Measurements from ENCODE around the gene ADAMTSL3. TPM values are rescaled to one million over a fixed set of nuclear protein-coding genes. Genes with fewer than 3 reads are reported as not detected.

Gene ADAMTSL3
- total and polyA plus RNA-seq, 7 donors, result 0.60 to 40.7 (median 32.6) TPM; not detected in 1

DNA sequence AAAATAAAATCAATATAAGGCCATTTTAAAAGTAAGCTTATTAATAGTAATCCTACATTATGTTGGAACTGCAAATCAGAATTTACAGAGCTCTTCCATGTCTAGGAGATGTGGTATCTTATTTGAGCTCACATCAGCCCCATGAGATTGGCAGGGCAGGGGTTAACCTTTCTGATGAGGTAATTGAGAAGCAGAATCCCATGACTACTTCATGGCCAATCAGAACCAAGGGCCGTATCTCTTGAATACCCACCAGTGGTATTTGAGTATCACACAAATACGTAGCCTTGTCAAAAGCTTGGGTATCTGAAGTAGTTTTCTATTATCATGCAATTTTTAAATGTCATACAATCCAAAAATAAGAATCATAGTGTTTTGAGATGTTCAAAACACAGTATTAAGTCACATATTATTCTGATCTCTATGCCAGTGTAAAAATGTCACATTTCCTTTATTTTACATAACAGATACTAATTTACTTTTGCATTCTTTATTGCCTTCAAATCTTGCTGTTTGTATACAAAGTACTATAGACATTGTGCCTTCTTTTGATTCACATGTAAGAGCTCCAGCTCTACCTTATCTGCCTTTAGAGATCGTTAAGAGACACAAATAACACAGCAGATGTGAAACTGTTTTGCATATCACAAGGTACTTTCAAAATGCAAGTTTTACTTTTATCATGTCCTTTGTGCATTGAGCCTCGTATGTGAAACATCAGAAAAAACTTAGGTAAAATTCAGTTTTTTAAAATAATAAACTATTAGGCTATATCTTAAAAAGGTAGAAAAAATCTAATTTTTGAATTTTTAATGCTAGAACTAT is 329.9 kb downstream of the ADAMTSL3 start:
- Histone ChIP-seq H3K36me3 (peaks cover 0 to 28% (median 0%) of the 10 kb centered on the region in 4 donors), H3K27me3 (no peaks in the 10 kb centered on the region), H3K4me1 (peaks cover 0 to 12% (median 0%) of the 10 kb centered on the region in 4 donors), H3K27ac (peak overlapping the region in 1 of 4 donors; percentile 11), H3K9me3 (no peaks in the 10 kb centered on the region), H3K4me3 (no peak overlapping the region)
- DNase-seq, result no peak
- TF ChIP-seq POLR2AphosphoS5 (IDR thresholded peaks at IDR 0.05) (no peak), EP300 (IDR thresholded peaks at IDR 0.05) (no peak), POLR2A (IDR thresholded peaks at IDR 0.05) (no peak)
- TF ChIP-seq, protein P1, sequence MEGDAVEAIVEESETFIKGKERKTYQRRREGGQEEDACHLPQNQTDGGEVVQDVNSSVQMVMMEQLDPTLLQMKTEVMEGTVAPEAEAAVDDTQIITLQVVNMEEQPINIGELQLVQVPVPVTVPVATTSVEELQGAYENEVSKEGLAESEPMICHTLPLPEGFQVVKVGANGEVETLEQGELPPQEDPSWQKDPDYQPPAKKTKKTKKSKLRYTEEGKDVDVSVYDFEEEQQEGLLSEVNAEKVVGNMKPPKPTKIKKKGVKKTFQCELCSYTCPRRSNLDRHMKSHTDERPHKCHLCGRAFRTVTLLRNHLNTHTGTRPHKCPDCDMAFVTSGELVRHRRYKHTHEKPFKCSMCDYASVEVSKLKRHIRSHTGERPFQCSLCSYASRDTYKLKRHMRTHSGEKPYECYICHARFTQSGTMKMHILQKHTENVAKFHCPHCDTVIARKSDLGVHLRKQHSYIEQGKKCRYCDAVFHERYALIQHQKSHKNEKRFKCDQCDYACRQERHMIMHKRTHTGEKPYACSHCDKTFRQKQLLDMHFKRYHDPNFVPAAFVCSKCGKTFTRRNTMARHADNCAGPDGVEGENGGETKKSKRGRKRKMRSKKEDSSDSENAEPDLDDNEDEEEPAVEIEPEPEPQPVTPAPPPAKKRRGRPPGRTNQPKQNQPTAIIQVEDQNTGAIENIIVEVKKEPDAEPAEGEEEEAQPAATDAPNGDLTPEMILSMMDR (IDR thresholded peaks at IDR 0.05), result no peak
- 29 to 52% methylated on average over 4 of the region's 4 CpGs for WGBS, 2 donors
- intact Hi-C loops (cut with DNase I), result no loop called here

DNA sequence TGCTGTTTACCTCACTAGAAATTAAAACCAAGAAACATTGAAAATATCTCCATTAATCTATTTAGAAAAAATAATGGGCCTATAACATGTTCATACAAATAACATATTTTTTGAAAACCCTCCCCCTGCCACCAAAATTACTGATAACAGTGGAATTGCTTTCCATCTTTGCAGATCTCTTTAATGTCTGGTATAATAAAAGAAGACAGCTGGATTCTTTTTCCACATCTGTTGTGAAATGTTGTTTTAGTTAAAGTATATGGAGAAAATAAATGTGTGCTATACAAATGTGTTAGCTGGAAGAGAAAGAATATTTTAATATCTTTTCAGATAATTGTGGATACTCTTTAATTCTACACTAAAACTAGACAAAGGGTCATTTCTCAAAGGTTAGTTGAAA is 330.7 kb downstream of the ADAMTSL3 start:
- peaks cover 0 to 12% (median 0%) of the 10 kb centered on the region in 4 donors for H3K4me1 ChIP-seq
- intact Hi-C loops (cut with DNase I), result no loop called here
- no peaks in the 10 kb centered on the region for H3K27me3 ChIP-seq
- H3K9me3 ChIP-seq, result no peaks in the 10 kb centered on the region
- DNase-seq, result no peak
- peaks cover 0 to 28% (median 0%) of the 10 kb centered on the region in 4 donors for H3K36me3 ChIP-seq
- H3K27ac ChIP-seq, result no peak overlapping the region
- no peak for TF ChIP-seq POLR2A (IDR thresholded peaks at IDR 0.05)
- no peak for TF ChIP-seq POLR2AphosphoS5 (IDR thresholded peaks at IDR 0.05)
- TF ChIP-seq, protein P1 (IDR thresholded peaks at IDR 0.05), result no peak
- no peak for TF ChIP-seq EP300 (IDR thresholded peaks at IDR 0.05)
- H3K4me3 ChIP-seq, result no peak overlapping the region

DNA sequence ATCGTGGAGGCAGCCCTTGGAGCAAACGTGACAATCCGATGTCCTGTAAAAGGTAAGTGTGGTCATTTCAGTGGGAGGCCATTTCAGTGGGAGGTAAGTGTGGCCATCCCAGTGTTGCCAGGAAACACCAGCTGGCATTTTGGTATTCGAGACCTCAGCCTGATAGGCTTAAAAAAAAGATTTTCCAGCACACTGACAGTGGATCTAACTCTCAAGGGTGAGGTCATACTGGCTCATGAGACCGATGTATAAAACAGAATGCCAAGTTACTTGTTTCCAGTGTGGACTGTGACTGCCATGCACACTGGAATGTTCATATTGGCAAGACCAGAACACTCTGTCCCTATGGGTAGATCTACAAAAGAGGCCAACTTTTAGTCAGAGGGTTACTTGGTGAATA is 337.2 kb downstream of the ADAMTSL3 start:
- Histone ChIP-seq H3K27ac (peak overlapping the region in 1 of 4 donors; percentile 38), H3K27me3 (no peaks in the 10 kb centered on the region), H3K4me3 (no peak overlapping the region), H3K4me1 (peaks cover 0 to 5% (median 0%) of the 10 kb centered on the region in 4 donors), H3K36me3 (peaks cover 0 to 27% (median 3%) of the 10 kb centered on the region in 4 donors), H3K9me3 (no peaks in the 10 kb centered on the region)
- intact Hi-C loops (cut with DNase I), result no loop called here
- 77 to 88% methylated on average over 5 of the region's 5 CpGs for WGBS, 2 donors
- no peak for DNase-seq
- TF ChIP-seq EP300 (IDR thresholded peaks at IDR 0.05) (peak in 1 of 4 donors; percentile 48), POLR2AphosphoS5 (IDR thresholded peaks at IDR 0.05) (peak in 1 of 4 donors; percentile 15), POLR2A (IDR thresholded peaks at IDR 0.05) (no peak)
- TF ChIP-seq, protein P1 (IDR thresholded peaks at IDR 0.05), result no peak

DNA sequence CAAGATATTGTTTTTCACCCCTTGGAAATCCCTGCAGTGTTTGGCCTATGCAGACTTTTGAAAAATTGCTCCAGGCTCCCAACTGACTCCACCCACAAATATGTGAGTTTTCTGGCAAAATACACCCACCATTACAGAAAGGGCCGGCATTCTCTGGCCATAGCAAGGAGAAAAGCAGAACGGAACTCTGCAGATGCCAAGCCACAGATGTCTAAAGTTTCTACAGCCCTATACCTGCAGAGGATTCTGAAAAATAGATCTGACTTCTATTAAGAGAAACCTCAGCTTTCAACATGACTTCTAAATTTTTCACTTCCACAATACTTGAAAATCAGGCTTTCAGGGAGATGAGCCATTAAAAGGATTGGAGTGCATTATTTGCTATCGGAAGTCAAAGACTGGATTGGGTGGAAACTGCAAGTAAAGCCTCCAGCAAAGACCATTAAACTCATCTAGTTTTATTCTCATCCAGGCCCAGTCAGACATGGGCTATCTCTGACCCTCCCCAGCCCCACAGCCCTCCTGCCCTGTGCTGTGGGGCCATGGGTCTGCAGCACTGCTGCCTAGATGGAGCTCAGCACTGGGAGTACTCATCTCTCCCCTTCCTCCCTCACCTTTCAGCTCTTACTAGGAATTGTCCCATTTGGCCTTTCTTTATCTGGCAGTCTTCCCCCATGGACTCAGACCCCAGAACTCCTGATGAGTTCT is 338.6 kb downstream of the ADAMTSL3 start:
- no peaks in the 10 kb centered on the region for H3K27me3 ChIP-seq

More for the DNA sequence above, 338.6 kb downstream of the ADAMTSL3 start:
- Histone ChIP-seq H3K4me3 (no peak overlapping the region), H3K4me1 (peaks cover 0 to 5% (median 0%) of the 10 kb centered on the region in 4 donors), H3K27ac (no peak overlapping the region), H3K36me3 (peaks cover 0 to 27% (median 3%) of the 10 kb centered on the region in 4 donors), H3K9me3 (no peaks in the 10 kb centered on the region)
- TF ChIP-seq, protein P1 (IDR thresholded peaks at IDR 0.05), result no peak
- TF ChIP-seq POLR2A (IDR thresholded peaks at IDR 0.05) (no peak), POLR2AphosphoS5 (IDR thresholded peaks at IDR 0.05) (no peak), EP300 (IDR thresholded peaks at IDR 0.05) (no peak)
- WGBS, 2 donors, result 78 to 84% methylated on average over 3 of the region's 3 CpGs
- no peak for DNase-seq
- intact Hi-C loops (cut with DNase I), result no loop called here

Measured in sigmoid colon (tissue), 7 donors.